ENCODE measurements around the gene DCUN1D4.
A peak's percentile ranks its signal among the peaks of the same experiment; 100 is the strongest.

DCUN1D4 gene

DNA sequence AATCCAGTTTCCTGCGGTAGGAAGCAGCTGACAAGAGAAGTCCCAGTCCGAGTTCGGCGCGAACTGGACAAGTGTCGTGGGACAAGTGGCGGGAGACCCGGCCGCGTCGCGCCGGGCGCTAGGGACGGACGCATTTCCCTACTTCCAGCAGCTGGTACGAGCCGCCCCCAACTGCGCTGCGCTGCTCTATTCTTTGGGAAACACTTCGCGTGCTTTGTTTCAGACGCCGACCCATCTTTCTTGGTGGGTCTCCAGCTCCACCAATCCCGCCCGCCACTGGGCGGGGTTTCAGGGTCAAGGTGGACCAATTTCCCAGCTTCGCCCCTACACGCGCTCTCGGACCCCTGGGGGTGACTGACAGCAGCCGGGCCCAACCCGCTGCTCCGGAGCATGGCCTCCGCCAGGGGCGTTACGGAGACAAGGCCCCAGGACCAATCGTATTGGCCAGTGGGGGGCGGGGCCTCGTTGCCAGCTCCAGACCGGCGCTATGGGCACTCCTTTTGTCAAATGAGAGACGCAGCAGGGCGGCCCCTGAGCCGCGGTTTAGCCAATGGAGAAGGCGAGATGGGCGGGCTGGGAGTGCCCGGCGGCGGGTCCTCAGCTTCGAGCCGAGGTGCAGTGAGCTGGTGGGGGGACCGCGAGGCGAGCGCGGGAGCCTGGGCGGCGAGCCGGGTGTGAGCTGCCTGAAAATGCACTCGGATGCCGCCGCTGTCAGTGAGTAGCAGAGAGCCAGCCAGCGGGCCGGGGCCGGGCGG is at the start of gene DCUN1D4:
TSS of gene DCUN1D4 (plus strand) at position 600 of the 755 bp plus-strand sequence. CDS start at position 690, 90 bp downstream.
- DNase-seq (ENCODE audit: low read depth in 3 of 3), result peak; percentile 93 to 98 (median 94)

- no peak for DNase-seq (ENCODE audit: low read depth in 3 of 3)
These were observed 22.3 kb upstream of the DCUN1D4 start for GRCh38 chr4:51820443-51821234.

DNA sequence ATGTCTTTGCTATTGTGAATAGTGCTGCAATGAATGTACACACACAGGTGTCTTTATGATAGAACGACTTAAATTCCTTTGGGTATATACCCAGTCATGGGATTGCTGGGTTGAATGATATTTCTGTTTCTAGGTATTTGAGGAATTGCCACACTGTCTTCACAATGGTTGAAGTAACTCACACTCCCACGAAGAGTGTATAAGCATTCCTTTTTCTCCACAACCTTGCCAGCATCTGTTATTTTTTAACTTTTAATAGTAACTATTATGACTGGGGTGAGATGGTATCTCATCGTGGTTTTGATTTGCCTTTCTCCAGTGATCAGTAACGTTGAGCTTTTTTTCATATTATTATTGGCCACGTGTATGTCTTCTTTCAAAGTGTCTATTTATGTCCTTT is 17.6 kb upstream of the DCUN1D4 start:
- no peak for DNase-seq (ENCODE audit: low read depth in 3 of 3)

DNA sequence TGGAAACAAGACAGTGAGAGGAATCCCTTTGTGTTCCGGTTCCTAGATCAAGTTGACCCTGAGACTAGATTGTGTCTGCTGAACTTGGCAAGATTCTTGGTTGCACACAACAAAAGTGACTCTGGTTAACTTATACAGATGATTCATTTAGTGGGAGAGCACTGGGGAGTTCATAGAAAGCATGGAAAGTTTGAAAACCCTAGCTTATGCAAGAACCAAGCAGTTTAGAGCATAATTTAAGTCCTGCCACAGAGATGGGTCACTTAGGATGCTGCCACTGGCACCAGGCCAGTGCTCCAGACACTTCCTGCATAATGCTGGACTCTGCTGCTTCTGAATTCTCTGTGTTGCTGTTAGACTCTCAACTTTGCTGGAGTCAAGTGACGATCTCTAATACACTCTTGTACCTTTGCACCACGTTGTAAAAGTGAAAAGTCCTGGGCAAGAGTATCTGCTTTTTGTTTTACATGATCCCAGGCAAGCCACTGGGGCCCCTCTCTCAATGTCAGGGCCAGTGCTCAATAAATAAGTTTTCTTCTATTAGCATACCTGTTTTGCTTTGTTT is 12.7 kb upstream of the DCUN1D4 start:
- DNase-seq (ENCODE audit: low read depth in 3 of 3), result no peak

- peak; percentile 33 to 48 (median 46) for DNase-seq (ENCODE audit: low read depth in 3 of 3)
These were observed 11.8 kb upstream of the DCUN1D4 start for GRCh38 chr4:51831133-51831532.

- no peak for DNase-seq (ENCODE audit: low read depth in 3 of 3)
These were observed 9.7 kb upstream of the DCUN1D4 start for GRCh38 chr4:51833236-51833635.

DNA sequence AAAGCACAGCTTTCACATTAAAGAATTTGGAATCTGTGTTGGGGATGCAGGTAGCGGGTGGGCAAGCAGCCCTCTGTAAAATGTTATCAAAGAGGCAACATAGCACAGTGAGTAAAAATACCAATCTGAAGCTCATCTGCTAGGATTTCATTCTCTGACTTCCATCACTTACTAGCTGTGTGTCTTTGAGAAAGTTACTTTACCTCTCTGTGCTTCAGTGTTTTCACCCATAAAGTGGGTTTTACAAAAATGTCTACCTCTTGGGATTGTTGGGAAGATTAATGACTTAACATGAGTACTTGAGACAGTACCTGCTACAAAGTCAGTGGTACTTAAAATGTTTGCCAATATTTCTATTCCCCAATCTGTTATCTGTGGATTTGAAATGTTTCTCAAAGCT is 7.9 kb upstream of the DCUN1D4 start:
- DNase-seq (ENCODE audit: low read depth in 3 of 3), result no peak

DNA sequence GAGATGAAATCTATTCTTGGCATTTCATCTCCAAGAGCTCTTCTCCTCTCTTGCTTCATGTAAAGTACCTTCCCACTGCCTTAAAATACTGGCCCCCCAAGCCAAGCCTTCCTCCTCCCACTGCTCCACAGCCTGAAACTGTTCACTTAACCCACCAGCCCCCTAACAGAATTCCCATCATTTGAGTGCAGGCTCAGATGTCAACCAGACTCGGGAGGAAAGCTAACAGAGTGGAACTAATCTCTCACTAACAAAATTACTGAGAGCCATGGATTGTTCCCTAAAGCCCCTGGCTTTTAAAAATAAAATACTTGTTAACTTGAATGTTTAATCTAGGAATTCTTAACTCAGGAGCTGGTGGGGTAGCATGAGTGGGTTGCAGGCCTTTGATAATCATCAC is 7.1 kb upstream of the DCUN1D4 start:
- DNase-seq (ENCODE audit: low read depth in 3 of 3), result no peak

GRCh38 chr4:51836549-51836948 is 6.4 kb upstream of the DCUN1D4 start:
- DNase-seq (ENCODE audit: low read depth in 3 of 3), result no peak

DNA sequence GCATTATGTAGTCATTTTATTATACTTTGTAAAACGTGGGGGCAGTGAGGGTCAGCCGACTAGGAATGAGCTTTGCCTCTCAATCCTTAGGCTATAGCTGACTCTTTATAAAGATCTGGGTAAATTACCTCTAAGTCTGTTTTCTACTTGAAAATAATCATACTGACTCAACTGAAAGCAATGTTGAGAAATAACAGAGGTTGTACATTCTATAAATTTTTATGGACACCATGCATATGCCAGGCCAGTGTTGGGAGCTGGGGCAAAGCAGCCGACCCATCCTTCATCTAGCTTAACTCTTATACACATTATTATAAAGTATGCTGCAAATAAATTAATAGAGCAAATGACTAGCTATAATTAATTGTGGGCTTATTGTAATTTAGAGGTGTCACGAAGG is 2.2 kb upstream of the DCUN1D4 start:
- DNase-seq (ENCODE audit: low read depth in 3 of 3), result no peak

- DNase-seq (ENCODE audit: low read depth in 3 of 3), result no peak
These were observed 793 bp upstream of the DCUN1D4 start for GRCh38 chr4:51842167-51842553.

- DNase-seq (ENCODE audit: low read depth in 3 of 3), result peak; percentile 47 to 60 (median 47)
These were observed 578 bp downstream of the DCUN1D4 start for GRCh38 chr4:51843309-51844152.

- peak; percentile 59 to 68 (median 67) for DNase-seq (ENCODE audit: low read depth in 3 of 3)
These were observed 1.5 kb downstream of the DCUN1D4 start for GRCh38 chr4:51844153-51845054.

DNA sequence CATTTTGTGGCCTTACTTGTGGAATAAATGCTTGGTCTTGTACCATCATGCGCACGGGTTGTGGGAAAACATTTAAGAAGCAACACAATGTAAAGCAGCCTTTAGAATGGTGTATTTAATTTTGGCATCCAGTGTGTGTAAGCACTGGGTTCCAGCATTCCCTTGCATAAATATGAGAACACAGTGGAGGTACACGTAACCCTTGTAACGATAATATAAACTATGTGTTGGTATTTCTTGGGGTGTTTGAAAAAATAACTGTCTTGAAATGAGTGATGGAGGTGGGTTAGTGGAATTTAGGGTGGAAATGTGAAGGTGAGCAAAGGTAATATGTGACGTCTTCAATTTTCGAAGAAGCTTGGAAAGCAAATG is 2.1 kb downstream of the DCUN1D4 start:
- DNase-seq (ENCODE audit: low read depth in 3 of 3), result no peak

- DNase-seq (ENCODE audit: low read depth in 3 of 3), result no peak
These were observed 2.8 kb downstream of the DCUN1D4 start for GRCh38 chr4:51845711-51846110.

DNA sequence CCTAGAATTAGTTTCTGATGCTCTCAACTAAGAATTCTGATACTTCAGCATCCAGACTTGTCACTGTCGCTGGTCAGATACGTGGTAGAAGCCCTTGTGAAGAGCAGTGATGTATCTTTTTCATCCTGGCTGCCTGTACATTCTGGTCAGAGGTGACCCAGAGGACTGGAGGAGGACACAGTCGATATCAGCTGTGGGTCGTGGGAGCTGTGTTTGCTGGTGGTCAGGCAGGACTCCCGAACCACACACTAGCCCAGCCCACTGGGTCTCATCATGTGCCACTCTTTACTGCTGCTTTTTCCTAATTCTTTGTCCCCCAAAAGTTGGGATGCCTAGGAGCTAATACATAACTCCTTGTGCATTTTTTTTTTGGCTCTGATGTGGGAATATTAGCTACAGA is 6.5 kb downstream of the DCUN1D4 start:
- DNase-seq (ENCODE audit: low read depth in 3 of 3), result no peak

GRCh38 chr4:51850294-51850693 is 7.3 kb downstream of the DCUN1D4 start:
- DNase-seq (ENCODE audit: low read depth in 3 of 3), result no peak

- no peak for DNase-seq (ENCODE audit: low read depth in 3 of 3)
These were observed 8.4 kb downstream of the DCUN1D4 start for GRCh38 chr4:51851090-51851936.

GRCh38 chr4:51851937-51852290 is 9.0 kb downstream of the DCUN1D4 start:
- DNase-seq (ENCODE audit: low read depth in 3 of 3), result no peak

All from stimulated activated CD4-positive, alpha-beta T cell treated with anti-CD3 and anti-CD28 coated beads, TNF-alpha, amount 100 ng/mL, for 4 hours (primary cell).